ENCODE data around the gene HNRNPA3. TPM values are rescaled to one million over a fixed set of nuclear protein-coding genes. Genes with fewer than 3 reads are reported as not detected.

The HNRNPA3 gene
- total and polyA plus RNA-seq, 2 of the 13 experiments (the other 11 are each of a cell fraction or from before 2014, with no cell fraction given): 73.3 to 97.7 TPM

GRCh38 chr2:177164584-177165052 is 48.0 kb upstream of the HNRNPA3 start (continued):
- peak; percentile 51 for TF ChIP-seq YY1 (IDR thresholded peaks at IDR 0.05; ENCODE audit: insufficient read depth, insufficient replicate concordance, low read depth, low read length)
- peak; percentile 76; the same call in 1 of the 2 replicates for TF ChIP-seq MIER2 (CRISPR knock-in tag; IDR thresholded peaks at IDR 0.05)
- TF ChIP-seq ELF3 (CRISPR knock-in tag; IDR thresholded peaks at IDR 0.05): peak; percentile 83
- 0 out of 2 replicates have a peak, but pooled peaks have one; percentile 67 for TF ChIP-seq CREB3 (CRISPR knock-in tag; IDR thresholded peaks at IDR 0.05)
- no peak for TF ChIP-seq ZBTB42 (CRISPR knock-in tag; IDR thresholded peaks at IDR 0.05)
- no peak for TF ChIP-seq ZSCAN30 (CRISPR knock-in tag; IDR thresholded peaks at IDR 0.05)
- TF ChIP-seq ZNF550 (CRISPR knock-in tag; IDR thresholded peaks at IDR 0.05; ENCODE audit: borderline replicate concordance): no peak
- TF ChIP-seq ZNF468 (CRISPR knock-in tag; IDR thresholded peaks at IDR 0.05): no peak
- no peak for TF ChIP-seq RORA (CRISPR knock-in tag; IDR thresholded peaks at IDR 0.05)
- TF ChIP-seq EP300 (IDR thresholded peaks at IDR 0.05; ENCODE audit: low read depth in 2 of 2, low read length in 2 of 2): peak; percentile 54 to 55; a peak in 3 of 4 replicates
- TF ChIP-seq EP300 (CRISPR knock-in tag; IDR thresholded peaks at IDR 0.05; ENCODE audit: borderline replicate concordance): peak; percentile 57; the same call in 1 of the 2 replicates
- TF ChIP-seq SMAD3 (CRISPR knock-in tag; IDR thresholded peaks at IDR 0.05): peak; percentile 95
- no peak for TF ChIP-seq TERF1 (CRISPR knock-in tag; IDR thresholded peaks at IDR 0.05)
- no peak for TF ChIP-seq NR2F1 (CRISPR knock-in tag; IDR thresholded peaks at IDR 0.05)
- TF ChIP-seq TFDP2 (CRISPR knock-in tag; IDR thresholded peaks at IDR 0.05): peak; percentile 31; the same call in 1 of the 2 replicates
- 0 out of 2 replicates have a peak, but pooled peaks have one; percentile 57 for TF ChIP-seq CBFB (CRISPR knock-in tag; IDR thresholded peaks at IDR 0.05)
- TF ChIP-seq MYC (CRISPR knock-in tag; IDR thresholded peaks at IDR 0.05; ENCODE audit: borderline replicate concordance): peak; percentile 39; the same call in 1 of the 2 replicates
- TF ChIP-seq SOX13 (IDR thresholded peaks at IDR 0.05): no peak
- peak in 1 of 2 experiments; percentile 70; a peak in 2 of 4 replicates for TF ChIP-seq SOX13 (CRISPR knock-in tag; conservative IDR thresholded peaks at IDR 0.05 in 1 of 2, IDR thresholded peaks at IDR 0.05 in 1 of 2)
- TF ChIP-seq HOXA3 (CRISPR knock-in tag; IDR thresholded peaks at IDR 0.05): peak; percentile 68; the same call in 1 of the 2 replicates
- TF ChIP-seq KLF12 (CRISPR knock-in tag; IDR thresholded peaks at IDR 0.05; ENCODE audit: borderline replicate concordance): 0 out of 2 replicates have a peak, but pooled peaks have one; percentile 56
- TF ChIP-seq ZNF430 (CRISPR knock-in tag; IDR thresholded peaks at IDR 0.05): peak; percentile 42; the same call in 1 of the 2 replicates
- TF ChIP-seq TIGD3 (CRISPR knock-in tag; IDR thresholded peaks at IDR 0.05; ENCODE audit: borderline replicate concordance): no peak
- peak; percentile 77 for TF ChIP-seq FOXO1 (CRISPR knock-in tag; IDR thresholded peaks at IDR 0.05)
- TF ChIP-seq HNF1B (CRISPR knock-in tag; IDR thresholded peaks at IDR 0.05): peak; percentile 88

Data from HepG2 (cell line).